ENCODE measurements around the gene EVI5L.

The EVI5L gene

DNA sequence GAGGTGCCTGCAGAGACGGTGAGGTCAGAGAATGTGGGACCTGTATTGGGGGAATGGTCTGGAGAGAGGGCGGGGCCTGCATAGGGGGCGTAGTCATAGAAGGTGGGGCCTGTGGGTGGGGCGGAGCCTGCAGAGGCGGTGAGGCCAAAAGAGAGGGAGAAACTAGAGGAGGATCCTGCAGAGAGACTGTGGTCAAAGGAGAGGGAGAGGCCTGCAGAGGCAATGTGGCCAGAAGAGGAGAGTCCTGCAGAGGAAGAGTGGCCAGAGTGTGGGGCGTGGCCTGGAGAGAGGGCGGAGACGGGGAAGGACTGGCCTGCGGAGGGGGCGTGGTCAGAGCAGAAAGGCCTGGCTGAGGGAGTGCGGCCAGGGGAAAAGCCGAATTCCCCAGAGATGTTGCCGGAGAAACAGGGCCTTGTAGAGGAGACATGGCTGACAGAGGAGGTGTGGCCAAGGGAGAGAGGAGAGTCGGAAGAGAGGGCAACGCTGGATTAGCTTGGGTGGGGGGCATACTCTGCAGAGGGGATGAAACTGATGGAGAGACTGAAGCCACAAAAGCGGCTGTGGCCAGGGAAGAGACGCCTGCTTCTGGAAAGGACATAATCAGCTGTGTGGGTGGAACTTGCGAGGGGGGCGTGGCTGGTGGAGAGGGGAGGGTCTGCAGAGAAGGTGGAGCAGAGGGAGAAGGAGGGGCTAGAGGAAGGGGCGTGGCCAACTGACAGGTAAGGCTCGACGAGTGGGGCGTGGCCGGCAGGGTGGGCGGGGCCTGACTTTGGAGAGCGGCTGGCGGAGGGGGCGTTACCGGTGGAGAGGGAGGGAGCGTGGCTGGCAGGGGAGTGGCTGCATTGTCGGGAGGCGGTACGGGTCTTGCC lies 41.7 kb downstream of the EVI5L start:
- DNase-seq (ENCODE audit: low read depth) = peak; percentile 65
- H3K4me3 ChIP-seq (ENCODE audit: control insufficient read depth, low read depth, low read length) = peak overlapping the region; percentile 29
- TF ChIP-seq, protein P1, sequence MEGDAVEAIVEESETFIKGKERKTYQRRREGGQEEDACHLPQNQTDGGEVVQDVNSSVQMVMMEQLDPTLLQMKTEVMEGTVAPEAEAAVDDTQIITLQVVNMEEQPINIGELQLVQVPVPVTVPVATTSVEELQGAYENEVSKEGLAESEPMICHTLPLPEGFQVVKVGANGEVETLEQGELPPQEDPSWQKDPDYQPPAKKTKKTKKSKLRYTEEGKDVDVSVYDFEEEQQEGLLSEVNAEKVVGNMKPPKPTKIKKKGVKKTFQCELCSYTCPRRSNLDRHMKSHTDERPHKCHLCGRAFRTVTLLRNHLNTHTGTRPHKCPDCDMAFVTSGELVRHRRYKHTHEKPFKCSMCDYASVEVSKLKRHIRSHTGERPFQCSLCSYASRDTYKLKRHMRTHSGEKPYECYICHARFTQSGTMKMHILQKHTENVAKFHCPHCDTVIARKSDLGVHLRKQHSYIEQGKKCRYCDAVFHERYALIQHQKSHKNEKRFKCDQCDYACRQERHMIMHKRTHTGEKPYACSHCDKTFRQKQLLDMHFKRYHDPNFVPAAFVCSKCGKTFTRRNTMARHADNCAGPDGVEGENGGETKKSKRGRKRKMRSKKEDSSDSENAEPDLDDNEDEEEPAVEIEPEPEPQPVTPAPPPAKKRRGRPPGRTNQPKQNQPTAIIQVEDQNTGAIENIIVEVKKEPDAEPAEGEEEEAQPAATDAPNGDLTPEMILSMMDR (IDR thresholded peaks at IDR 0.05; ENCODE audit: control insufficient read depth, insufficient read depth, low read depth, low read length, missing control alignments) = no peak

DNA sequence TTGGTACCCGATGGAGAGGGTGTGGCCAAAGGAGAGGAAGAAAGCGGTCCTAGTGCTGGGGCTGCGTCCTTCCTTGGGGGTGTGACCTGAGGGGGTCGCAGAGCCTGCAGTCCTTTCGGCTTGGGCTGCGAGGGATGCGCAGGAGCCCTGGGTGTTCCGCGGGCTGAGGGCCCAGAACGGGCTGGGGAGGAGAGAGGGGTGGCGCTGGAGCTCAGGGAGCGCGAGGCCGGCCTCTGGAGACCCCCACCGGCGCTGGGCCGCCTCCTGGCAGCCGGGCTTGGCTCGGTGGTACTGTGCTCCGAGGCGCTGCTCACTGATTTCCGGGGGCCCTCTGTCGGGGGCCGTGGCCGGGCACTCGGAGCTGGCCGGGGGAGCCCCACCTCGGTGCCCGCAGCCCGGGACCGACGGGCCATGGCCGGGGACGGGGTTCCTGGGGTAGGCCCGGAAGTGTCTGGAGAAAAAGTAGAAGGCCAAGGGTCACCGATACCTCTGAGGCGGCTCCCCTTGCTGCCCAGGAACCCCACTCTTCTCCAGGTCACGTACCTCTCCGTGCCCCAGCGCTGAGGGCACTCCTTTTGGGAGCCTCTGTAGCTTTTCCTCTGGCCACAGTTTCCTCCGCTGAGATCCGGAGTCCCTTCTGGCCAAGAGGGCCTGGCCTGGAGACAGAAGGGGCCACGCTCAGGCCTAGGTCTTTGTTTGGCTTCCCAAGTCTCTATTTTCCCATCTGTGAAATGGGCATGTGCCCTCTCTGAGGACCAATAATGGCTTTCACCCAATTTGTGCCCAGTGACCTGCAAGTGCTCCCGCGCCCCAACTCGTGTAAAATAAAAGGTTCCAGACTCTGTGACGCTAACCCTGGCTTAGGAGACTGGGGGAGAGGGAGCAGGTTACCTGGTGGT lies 42.5 kb downstream of the EVI5L start:
- H3K4me3 ChIP-seq (ENCODE audit: control insufficient read depth, low read depth, low read length) = no peak overlapping the region
- DNase-seq (ENCODE audit: low read depth) = no peak
- TF ChIP-seq, protein P1 (IDR thresholded peaks at IDR 0.05; ENCODE audit: control insufficient read depth, insufficient read depth, low read depth, low read length, missing control alignments) = no peak

DNA sequence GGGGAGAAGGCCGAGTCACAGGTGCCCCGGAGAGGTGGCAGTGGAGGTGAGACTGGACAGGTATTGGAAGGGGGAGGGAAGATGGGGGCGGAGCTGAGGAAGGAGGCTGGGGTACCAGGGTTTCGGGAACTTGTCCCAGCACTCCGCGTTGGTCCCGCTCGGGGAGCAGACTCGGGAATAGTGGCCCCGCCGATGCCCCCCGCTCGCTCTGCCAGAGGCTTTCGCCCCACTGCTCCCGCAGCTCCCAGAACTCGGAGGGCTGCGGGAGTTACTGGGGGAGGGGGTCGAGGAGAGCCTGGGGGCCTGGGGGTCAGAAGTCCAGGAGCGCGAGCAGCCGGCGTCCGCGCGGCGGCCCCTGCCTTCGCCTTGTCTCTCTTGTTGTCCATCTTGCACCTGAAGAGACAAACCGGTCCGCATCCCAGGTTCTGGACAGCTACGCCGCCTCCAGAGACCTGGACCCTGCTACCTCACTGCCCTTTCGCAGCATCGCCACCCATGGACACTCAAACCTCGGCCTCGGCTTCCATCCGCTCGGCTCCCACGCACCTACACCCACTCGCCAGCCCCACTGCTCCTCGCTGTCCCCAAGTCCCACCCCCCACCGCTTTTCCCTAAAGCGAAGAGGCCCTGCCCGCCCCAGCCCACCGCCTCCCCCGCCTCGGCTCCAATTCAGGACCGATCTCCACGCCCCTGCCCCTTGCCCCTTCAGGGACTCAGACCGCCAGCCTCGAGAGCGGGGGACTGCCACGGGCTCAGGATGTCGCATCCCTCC lies 43.5 kb downstream of the EVI5L start:
- TF ChIP-seq, protein P1 (IDR thresholded peaks at IDR 0.05; ENCODE audit: control insufficient read depth, insufficient read depth, low read depth, low read length, missing control alignments) = no peak
- H3K4me3 ChIP-seq (ENCODE audit: control insufficient read depth, low read depth, low read length) = no peak overlapping the region
- DNase-seq (ENCODE audit: low read depth) = no peak

DNA sequence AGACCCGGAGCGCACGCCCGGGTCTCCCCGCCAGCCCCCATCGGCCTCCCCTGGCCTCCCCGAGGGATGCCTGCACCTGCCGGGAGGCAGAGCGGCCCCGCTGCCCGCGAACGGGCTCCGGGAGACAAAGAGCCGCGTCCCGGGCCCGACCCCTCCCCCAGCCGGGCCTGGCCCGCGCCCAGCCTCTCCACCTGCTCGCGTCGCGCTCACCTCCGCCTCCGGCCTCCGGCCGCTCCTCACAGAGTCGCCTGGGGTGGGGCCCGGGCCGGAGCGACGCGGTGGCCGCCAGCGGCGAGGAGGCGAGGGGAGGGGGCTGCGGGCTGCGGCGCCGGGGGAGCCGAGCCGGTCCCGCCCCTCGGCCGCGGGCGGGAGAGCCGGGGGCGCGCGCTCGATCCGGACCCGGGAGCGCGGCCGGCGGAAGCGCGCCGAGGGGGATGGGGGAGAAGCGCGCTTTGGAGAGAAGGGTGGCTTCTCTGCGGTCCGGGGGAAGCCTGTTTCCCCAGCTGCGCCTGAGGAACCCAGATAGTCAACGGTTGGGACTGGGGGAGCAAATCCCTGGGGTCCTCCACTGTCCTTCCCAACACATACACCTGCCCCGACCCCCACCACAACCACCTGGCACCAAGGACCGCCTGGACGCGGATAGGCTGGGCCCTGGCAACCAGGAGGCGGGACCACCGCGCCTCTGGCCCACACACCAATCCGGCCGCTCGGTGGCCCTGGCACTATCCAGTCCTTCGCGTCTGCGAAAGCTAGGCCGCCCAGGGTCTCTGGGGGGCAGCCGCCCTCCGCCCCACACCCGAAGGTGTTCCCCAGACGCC lies 44.3 kb downstream of the EVI5L start, which contains the start of gene PRR36:
Gene PRR36 (minus strand): TSS at position 315 of the 821 bp plus-strand sequence. CDS start 701 bp downstream, outside the sequence.
- H3K4me3 ChIP-seq (ENCODE audit: control insufficient read depth, low read depth, low read length) = no peak within 1 kb of the TSS; the same call in 1 of the 2 replicates
- no peak for DNase-seq (ENCODE audit: low read depth)
- TF ChIP-seq, protein P1 (IDR thresholded peaks at IDR 0.05; ENCODE audit: control insufficient read depth, insufficient read depth, low read depth, low read length, missing control alignments) = no peak

DNA sequence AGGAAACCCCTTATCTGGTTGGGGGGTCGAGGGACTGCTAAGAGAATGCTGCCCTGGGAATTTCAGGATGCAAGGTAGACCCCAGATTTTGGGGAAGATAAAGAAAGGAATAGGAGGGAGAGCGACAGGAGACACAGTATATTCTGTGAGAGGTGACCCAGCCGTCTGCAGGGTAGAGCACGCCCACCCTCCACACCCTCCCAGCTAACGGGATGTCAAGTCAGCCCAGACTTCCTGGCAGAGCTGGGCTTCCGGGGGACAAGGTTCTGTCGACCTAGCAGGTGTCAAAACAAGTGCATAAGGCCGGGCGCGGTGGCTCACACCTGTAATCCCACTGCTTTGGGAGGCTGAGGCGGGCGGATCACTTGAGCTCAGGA lies 44.9 kb downstream of the EVI5L start:
- TF ChIP-seq, protein P1 (IDR thresholded peaks at IDR 0.05; ENCODE audit: control insufficient read depth, insufficient read depth, low read depth, low read length, missing control alignments) = no peak
- H3K4me3 ChIP-seq (ENCODE audit: control insufficient read depth, low read depth, low read length) = no peak overlapping the region
- no peak for DNase-seq (ENCODE audit: low read depth)

All from AG09309 (cell line).